ENCODE results near the gene MED29.
"Not testable (repeated sequence)": the region's sequence is repeated elsewhere in the genome, so short reads cannot be mapped to it uniquely, and the experiment has no call there.

Gene MED29

GRCh38 chr19:39372047-39372802, 19.0 kb upstream of the MED29 start:
- DNase-seq = no peak

- DNase-seq = no peak
Observed at GRCh38 chr19:39372941-39373340, 18.2 kb upstream of the MED29 start.

- no peak for DNase-seq
Observed at GRCh38 chr19:39375929-39376328, 15.2 kb upstream of the MED29 start.

GRCh38 chr19:39377373-39378362, 13.5 kb upstream of the MED29 start:
- no peak for DNase-seq

- DNase-seq = not testable (repeated sequence)
Observed at GRCh38 chr19:39379366-39379765, 11.8 kb upstream of the MED29 start.

GRCh38 chr19:39379865-39380396, 11.2 kb upstream of the MED29 start:
- DNase-seq = no peak

- no peak for DNase-seq
Observed at GRCh38 chr19:39380521-39381502, 10.4 kb upstream of the MED29 start.

GRCh38 chr19:39381910-39382611, 9.1 kb upstream of the MED29 start:
- no peak for DNase-seq

- no peak for DNase-seq
Observed at GRCh38 chr19:39382991-39383828, 8.0 kb upstream of the MED29 start.

- DNase-seq = no peak
Observed at GRCh38 chr19:39384839-39385568, 6.2 kb upstream of the MED29 start.

GRCh38 chr19:39385629-39386411, 5.4 kb upstream of the MED29 start:
- DNase-seq = no peak

GRCh38 chr19:39386557-39386956, 4.6 kb upstream of the MED29 start:
- DNase-seq = no peak

GRCh38 chr19:39388657-39389056, 2.5 kb upstream of the MED29 start:
- DNase-seq = no peak

- no peak for DNase-seq
Observed at GRCh38 chr19:39389631-39390414, 1.4 kb upstream of the MED29 start.

GRCh38 chr19:39390451-39390750, 777 bp upstream of the MED29 start:
- peak in 1 of 2 donors; percentile 24 for DNase-seq

- peak; percentile 86 to 92 for DNase-seq
Observed at GRCh38 chr19:39397360-39398296, 6.5 kb downstream of the MED29 start.

- DNase-seq = peak; percentile 88 to 91
Observed at GRCh38 chr19:39398297-39398864, 7.2 kb downstream of the MED29 start.

All from inflammatory macrophage (primary cell).